ENCODE results near the gene SCYGR3.

Gene SCYGR3

DNA sequence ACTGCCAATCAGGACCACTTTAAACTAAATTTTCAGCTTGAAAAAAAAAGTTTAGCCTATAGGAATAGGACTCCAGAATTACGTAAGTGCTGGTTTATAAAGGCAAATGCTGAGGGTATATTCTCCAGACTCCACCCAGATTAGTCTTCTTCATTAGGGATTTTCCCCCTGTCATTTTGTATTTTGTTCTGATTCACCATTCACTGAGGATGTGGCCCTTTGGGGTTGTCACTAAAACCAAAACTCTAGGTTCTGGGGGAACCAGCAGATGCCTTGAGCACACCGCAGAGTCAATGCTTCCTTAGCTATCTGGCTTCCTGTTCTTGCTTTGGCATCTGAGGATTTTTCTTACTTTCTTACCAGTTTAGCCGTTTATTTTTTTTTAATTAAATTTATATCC, 13.1 kb upstream of the SCYGR3 start:
- DNase-seq (ENCODE audit: low read depth in 2 of 2), result no peak
- no peak overlapping the region for H3K4me3 ChIP-seq (replicated peaks in 1 of 2; ENCODE audit: low read depth in 2 of 2, low read length in 2 of 2)
- TF ChIP-seq, protein P1, sequence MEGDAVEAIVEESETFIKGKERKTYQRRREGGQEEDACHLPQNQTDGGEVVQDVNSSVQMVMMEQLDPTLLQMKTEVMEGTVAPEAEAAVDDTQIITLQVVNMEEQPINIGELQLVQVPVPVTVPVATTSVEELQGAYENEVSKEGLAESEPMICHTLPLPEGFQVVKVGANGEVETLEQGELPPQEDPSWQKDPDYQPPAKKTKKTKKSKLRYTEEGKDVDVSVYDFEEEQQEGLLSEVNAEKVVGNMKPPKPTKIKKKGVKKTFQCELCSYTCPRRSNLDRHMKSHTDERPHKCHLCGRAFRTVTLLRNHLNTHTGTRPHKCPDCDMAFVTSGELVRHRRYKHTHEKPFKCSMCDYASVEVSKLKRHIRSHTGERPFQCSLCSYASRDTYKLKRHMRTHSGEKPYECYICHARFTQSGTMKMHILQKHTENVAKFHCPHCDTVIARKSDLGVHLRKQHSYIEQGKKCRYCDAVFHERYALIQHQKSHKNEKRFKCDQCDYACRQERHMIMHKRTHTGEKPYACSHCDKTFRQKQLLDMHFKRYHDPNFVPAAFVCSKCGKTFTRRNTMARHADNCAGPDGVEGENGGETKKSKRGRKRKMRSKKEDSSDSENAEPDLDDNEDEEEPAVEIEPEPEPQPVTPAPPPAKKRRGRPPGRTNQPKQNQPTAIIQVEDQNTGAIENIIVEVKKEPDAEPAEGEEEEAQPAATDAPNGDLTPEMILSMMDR (IDR thresholded peaks at IDR 0.05; ENCODE audit: low read depth, low read length), result no peak

DNA sequence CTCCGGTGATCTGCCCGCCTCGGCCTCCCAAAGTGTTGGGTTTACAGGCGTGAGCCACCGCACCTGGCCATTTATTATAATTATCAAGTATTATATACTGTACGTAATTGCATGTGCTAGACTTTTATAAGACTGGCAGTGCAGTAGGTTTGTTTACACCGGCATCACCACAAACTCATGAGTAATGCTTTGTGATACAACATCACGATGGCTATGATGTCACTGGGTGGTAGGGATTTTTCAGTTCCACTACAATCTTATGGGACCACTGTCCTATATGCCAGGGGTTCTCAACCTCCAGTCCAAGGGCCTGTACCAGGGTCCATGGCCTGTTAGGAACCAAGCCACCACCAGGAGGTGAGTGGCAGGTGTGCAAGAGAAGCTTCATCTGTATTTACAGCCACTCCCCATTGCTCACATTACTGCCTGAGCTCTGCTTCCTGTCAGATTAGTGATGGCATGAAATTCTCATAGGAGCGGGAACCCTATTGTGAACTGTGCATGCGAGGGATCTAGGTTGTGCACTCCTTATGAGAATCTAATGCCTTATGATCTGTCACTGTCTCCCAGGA, 12.0 kb upstream of the SCYGR3 start:
- DNase-seq (ENCODE audit: low read depth in 2 of 2), result no peak
- TF ChIP-seq, protein P1 (IDR thresholded peaks at IDR 0.05; ENCODE audit: low read depth, low read length), result no peak
- no peak overlapping the region for H3K4me3 ChIP-seq (replicated peaks in 1 of 2; ENCODE audit: low read depth in 2 of 2, low read length in 2 of 2)

DNA sequence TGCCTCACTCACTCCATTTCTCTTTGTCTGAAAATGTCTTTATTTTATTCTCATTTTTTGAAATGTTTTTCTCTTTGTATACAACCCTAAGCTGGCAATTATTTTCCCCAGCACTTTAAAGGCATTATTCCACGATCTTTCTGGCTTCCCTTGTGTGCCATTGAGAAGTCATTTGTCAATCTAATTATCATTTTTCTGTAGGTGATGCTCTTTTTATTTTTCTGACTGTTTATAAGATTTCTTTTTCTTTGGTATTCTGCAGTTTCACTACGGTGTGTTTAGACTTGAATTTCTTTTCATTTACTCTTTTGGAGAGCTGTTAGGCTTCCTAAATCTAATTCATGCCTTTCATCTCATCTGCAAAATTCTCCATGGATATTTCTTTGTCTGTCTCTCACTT, 10.8 kb upstream of the SCYGR3 start:
- TF ChIP-seq, protein P1 (IDR thresholded peaks at IDR 0.05; ENCODE audit: low read depth, low read length), result no peak

DNA sequence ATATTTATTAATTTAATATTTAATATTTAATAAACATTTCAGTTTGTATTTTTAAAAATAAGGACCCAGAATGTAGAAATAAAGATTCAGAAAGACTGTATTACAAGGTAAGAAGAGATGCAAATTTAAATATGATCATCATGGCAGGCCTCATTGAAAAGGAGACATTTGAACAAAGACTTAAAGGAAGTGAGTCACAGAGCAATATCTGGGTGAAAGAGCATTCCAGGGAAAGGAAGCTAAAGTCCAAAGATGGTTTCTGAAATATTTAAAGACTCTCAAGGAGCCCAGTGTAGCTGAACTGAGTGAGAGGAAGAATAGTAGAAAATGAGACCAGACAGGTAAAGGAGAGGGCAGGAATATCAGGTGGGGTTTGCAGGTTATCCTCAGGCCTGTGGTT, 8.6 kb upstream of the SCYGR3 start:
- DNase-seq (ENCODE audit: low read depth in 2 of 2), result peak; percentile 71 to 77
- H3K4me3 ChIP-seq (replicated peaks in 1 of 2; ENCODE audit: low read depth in 2 of 2, low read length in 2 of 2), result no peak overlapping the region
- TF ChIP-seq, protein P1 (IDR thresholded peaks at IDR 0.05; ENCODE audit: low read depth, low read length), result no peak

More for the DNA sequence above, 10.8 kb upstream of the SCYGR3 start:
- H3K4me3 ChIP-seq (replicated peaks in 1 of 2; ENCODE audit: low read depth in 2 of 2, low read length in 2 of 2), result no peak overlapping the region
- no peak for DNase-seq (ENCODE audit: low read depth in 2 of 2)

DNA sequence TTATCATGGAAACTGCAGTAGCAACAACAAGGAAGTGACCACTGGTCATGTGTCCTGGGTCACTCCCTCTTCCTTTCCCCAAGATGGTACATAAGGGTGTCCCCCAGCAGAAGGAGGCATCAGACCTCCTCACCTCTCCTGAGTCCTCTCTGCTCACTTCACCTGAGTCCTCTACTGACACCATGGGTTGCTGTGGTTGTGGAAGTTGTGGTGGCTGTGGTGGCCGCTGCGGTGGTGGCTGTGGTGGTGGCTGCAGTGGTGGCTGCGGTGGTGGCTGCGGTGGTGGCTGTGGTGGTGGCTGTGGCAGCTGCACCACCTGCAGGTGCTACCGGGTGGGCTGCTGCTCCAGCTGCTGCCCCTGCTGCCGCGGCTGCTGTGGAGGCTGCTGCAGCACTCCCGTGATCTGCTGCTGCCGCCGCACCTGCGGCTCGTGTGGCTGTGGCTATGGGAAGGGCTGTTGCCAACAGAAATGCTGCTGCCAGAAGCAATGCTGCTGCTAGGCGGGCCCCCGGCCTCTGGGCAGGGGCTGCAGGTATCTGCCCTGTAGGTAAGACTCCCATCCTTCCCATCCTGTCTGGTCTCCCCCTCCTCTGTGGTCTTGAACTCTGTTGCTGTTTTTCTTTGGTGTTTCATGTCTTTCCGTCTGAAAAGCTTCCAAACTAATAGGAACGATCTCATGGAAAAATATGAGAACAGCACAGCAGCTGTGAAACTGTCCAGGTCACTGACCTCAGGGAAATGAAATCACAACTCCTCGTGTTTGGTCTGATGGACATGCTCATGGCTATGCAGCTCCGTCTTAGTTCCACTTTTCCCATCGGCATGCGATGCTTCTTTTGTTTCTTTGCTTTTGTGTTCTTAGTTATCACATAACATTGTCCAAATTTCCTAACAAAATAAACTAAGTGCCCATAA, 2.9 kb upstream of the SCYGR3 start, which contains the start of gene SCYGR4:
Gene SCYGR4 (plus strand): TSS at position 183 of the 915 bp plus-strand sequence. CDS start 0 bp downstream, at position 183.
- peak in 1 of 2 donors; percentile 24 for DNase-seq (ENCODE audit: low read depth in 2 of 2)
- H3K4me3 ChIP-seq (replicated peaks in 1 of 2; ENCODE audit: low read depth in 2 of 2, low read length in 2 of 2), result no peak within 1 kb of the TSS
- TF ChIP-seq, protein P1 (IDR thresholded peaks at IDR 0.05; ENCODE audit: low read depth, low read length), result no peak

DNA sequence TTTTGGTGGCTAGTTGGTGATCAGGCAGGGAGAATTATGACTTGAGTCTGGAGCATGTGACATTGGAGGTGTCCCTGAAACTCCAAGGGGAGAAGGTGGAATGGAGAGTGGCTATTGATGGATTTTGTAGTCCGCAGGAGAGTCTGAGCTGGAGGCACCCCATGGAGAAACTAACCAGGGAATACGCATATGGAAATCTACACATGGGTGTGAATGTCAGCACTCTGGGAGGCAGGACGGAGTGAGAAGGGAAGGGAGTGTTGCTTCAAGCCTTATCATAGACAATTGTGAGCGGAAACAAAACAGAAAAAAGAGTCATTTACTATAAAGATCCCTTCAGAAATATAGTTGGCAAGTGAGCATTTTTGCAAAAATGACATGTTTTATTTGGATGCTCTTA, 2.0 kb upstream of the SCYGR3 start:
- TF ChIP-seq, protein P1 (IDR thresholded peaks at IDR 0.05; ENCODE audit: low read depth, low read length), result no peak
- DNase-seq (ENCODE audit: low read depth in 2 of 2), result peak in 1 of 2 donors; percentile 32
- no peak overlapping the region for H3K4me3 ChIP-seq (replicated peaks in 1 of 2; ENCODE audit: low read depth in 2 of 2, low read length in 2 of 2)

All from cardiac fibroblast (primary cell).